GM12801 (cell line): ENCODE data around the gene THEM4.

Source experiments
- TF ChIP-seq, protein P1 (sequence below): IDR thresholded peaks from one replicate; pipeline ENCODE4 v1.5.1; 2011; ENCODE audit warnings: control low read depth; ENCODE audit not compliant: insufficient read length; ENCODE audit errors: extremely low read depth

The THEM4 gene

GRCh38 chr1:151912973-151913372 lies 3.7 kb upstream of the THEM4 start:
- TF ChIP-seq, protein P1, sequence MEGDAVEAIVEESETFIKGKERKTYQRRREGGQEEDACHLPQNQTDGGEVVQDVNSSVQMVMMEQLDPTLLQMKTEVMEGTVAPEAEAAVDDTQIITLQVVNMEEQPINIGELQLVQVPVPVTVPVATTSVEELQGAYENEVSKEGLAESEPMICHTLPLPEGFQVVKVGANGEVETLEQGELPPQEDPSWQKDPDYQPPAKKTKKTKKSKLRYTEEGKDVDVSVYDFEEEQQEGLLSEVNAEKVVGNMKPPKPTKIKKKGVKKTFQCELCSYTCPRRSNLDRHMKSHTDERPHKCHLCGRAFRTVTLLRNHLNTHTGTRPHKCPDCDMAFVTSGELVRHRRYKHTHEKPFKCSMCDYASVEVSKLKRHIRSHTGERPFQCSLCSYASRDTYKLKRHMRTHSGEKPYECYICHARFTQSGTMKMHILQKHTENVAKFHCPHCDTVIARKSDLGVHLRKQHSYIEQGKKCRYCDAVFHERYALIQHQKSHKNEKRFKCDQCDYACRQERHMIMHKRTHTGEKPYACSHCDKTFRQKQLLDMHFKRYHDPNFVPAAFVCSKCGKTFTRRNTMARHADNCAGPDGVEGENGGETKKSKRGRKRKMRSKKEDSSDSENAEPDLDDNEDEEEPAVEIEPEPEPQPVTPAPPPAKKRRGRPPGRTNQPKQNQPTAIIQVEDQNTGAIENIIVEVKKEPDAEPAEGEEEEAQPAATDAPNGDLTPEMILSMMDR = no peak

DNA sequence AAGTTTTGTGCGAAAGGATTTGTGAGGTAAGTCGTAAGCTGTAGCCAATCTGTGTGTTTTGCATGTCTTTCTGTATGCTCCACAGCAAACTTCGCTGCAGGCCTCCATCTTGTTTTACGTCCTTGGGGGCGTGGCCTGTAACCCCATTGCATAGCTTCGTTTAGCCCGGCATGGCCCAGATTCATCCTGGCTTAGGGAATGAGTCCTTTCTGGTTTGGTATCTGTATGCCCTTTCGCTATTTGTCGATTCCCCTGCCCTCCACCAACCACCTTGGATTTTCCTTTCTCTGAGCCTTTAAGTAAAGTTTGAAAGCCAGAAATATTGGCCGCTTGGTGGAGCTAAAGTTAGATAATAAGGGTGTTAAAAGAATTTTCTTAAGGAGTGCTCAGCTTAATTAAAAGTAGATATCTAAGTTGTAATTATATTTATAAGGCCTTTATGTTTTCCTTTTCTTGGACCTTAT lies 1.1 kb downstream of the THEM4 start:
- TF ChIP-seq, protein P1 = no peak

DNA sequence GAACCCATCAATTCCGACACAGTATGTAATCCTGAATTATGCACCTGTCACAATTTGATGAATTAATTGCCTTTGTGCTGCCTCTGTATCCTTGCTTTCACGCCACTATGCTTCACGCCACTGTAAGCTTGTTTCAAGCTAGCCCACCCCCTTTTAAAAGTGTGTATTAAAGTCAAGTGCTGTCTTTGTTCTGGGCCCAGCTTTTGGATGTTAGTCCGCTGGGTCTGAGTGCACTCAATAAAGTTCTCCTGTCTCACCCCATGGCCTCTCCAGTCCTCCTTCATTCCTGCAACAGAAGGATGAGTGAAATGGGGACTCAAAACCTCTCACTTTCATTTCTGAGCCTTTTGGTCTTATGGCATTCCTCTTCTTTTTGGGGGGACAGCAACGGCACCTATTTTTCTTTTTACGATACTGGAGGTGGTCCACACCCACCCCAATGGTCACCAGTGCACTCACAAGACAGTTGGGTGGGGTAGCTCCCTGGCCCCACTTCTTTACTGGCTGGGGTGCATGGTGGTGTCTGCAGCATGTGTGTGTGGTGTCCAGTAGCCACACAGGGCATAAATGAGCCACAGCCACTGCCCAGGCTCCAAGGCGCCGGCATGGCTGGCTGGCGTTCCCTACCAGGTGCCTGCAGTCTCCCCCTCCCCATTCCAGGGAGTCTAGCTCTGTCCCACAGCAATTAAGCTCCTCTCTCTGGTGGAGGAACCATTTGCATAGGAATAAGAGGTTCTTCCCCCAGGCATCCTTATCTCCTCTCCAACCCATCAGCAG lies 1.8 kb downstream of the THEM4 start:
- TF ChIP-seq, protein P1 = no peak

- TF ChIP-seq, protein P1 = no peak
Observed at GRCh38 chr1:151905070-151905442, 4.3 kb downstream of the THEM4 start.

DNA sequence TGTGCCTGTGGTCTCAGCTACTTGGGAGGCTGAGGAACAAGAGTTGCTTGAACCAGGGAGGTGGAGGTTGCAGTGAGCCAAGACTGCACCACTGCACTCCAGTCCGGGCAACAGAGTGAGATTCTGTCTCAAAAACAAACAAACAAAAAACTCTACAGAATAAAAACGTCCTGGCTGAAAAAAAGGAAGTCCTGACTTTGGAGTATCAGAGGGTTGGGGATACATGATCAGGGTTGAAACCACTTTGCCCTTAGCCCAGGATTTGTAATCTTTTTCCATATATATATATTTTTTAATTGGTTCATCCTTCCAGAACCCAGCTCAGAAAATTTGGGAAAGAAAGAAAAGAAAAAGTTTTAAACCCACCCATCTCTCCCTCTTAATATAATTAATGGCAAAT lies 6.5 kb downstream of the THEM4 start:
- TF ChIP-seq, protein P1 = no peak

GRCh38 chr1:151898519-151898991 lies 10.8 kb downstream of the THEM4 start:
- TF ChIP-seq, protein P1 = no peak

DNA sequence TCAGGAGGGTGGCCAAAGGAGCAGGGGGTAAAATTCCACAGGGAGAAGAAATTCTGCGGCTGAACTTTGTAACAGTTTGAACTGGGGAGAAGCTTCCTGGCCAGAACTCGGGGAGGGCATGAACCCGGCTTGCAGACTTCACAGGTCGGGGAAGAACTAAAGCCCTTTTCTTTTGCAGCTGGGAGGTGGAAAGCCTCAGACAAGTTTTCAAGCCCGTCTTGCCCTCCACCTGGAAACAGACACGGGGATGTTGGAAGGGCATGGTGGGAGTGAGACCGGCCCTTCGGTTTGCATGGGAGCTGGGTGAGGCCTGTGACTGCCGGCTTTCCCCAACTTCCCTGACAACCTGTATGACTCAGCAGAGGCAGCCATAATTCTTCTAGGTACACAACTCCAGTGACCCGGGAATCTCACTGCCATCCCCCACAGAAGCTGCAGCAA lies 11.3 kb downstream of the THEM4 start:
- TF ChIP-seq, protein P1 = no peak
